GM18951 (cell line): ENCODE measurements around the gene IL31RA.

Source experiments
- POLR2A ChIP-seq: IDR thresholded peaks from 4 replicates; pipeline ENCODE4 v1.6.1; 2011; ENCODE audit warnings: mild to moderate bottlenecking; ENCODE audit not compliant: insufficient read length, insufficient read depth; ENCODE audit errors: extremely low read depth
- in situ Hi-C: fragments of 300-500 bp; cut with MboI; formaldehyde crosslinking; loops from one replicate; pipeline ENCODE4 v1.12.0; 2022; ENCODE audit warnings: low sequenced_read_pairs, mixed read lengths, inconsistent platforms; ENCODE audit not compliant: unreplicated experiment

The IL31RA gene

GRCh38 chr5:55851675-55851979 is 470 bp downstream of the IL31RA start:
- in situ Hi-C loops = no loop called here
- no peak for TF ChIP-seq POLR2A

GRCh38 chr5:55852503-55852902 is 1.3 kb downstream of the IL31RA start:
- in situ Hi-C loops = no loop called here
- no peak for TF ChIP-seq POLR2A

- in situ Hi-C loops = no loop called here
- TF ChIP-seq POLR2A = no peak
These were observed 2.0 kb downstream of the IL31RA start for GRCh38 chr5:55853041-55853670.

- no peak for TF ChIP-seq POLR2A
- in situ Hi-C loops = no loop called here
These were observed 2.7 kb downstream of the IL31RA start for GRCh38 chr5:55853818-55854217.

- in situ Hi-C loops = no loop called here
- no peak for TF ChIP-seq POLR2A
These were observed 4.4 kb downstream of the IL31RA start for GRCh38 chr5:55855509-55855908.

GRCh38 chr5:55856516-55857246 is 5.5 kb downstream of the IL31RA start:
- in situ Hi-C loops = no loop called here
- no peak for TF ChIP-seq POLR2A

- TF ChIP-seq POLR2A = no peak
- in situ Hi-C loops = no loop called here
These were observed 6.1 kb downstream of the IL31RA start for GRCh38 chr5:55857247-55857640.

GRCh38 chr5:55858104-55858503 is 6.9 kb downstream of the IL31RA start:
- in situ Hi-C loops = no loop called here
- TF ChIP-seq POLR2A = no peak

- in situ Hi-C loops = no loop called here
- TF ChIP-seq POLR2A = no peak
These were observed 9.1 kb downstream of the IL31RA start for GRCh38 chr5:55860288-55860687.

GRCh38 chr5:55860709-55861108 is 9.6 kb downstream of the IL31RA start:
- in situ Hi-C loops = no loop called here
- TF ChIP-seq POLR2A = no peak

- TF ChIP-seq POLR2A = no peak
- in situ Hi-C loops = no loop called here
These were observed 13.7 kb downstream of the IL31RA start for GRCh38 chr5:55864606-55865541.

GRCh38 chr5:55865831-55866230 is 14.7 kb downstream of the IL31RA start:
- TF ChIP-seq POLR2A = no peak
- in situ Hi-C loops = no loop called here

GRCh38 chr5:55866485-55866884 is 15.3 kb downstream of the IL31RA start:
- no peak for TF ChIP-seq POLR2A
- in situ Hi-C loops = no loop called here
